SIG-M5 treated with dmso at 0.1 percent for 504 hours (cell line): ENCODE data around the gene TFEB.

ENCODE experiments used
- DNase-seq: peaks from one replicate; lab custom pipeline; 2025; ENCODE audit not compliant: unreplicated experiment; lab: John Stamatoyannopoulos, UW

TFEB gene

DNA sequence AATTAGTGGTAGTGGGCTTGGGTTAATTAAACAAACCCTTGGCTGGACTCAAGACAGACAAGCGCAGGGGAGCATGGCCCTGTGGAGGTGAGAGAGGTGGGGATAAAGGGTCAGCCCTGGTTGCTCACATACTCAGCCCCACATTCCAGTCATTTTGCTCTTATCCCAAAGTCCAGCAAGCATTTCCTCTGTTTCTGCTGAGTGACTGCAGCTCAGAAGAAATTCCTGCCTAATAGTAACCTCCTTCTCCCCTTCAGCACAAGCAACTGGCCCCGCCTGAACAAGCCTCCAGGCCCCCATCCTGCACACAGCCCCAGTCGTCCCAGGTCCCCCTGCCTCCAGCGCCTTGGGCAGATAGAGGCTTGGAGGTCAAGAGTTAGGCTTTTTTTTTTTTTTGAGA is 3.6 kb upstream of the TFEB start:
- no peak for DNase-seq

DNA sequence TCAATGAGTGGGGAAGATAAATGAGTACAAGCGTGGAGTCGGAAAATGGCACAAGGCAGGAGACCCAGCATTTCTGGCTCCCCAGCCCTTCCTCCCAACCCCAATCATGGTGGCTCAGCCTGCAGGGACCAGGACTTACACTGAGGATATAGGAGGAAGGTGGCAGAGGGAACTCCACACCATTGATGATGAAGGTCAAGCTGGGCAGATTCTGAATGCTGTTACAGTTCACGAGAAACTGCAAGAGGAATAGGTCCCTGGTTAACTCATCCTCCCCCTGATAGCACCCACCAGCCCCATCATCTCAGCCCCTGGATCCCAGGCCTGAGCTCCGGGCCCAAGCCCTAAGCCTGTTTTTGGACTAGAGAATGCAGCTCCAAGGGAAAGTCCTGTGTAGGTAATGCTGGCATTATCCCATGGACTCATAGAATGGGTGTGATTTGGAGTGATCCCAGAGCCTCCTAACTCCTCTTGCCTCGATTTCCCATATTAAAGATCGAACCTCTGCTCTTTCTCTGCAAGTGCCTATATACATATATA is 2.3 kb upstream of the TFEB start:
- no peak for DNase-seq

- DNase-seq = no peak
These were observed 1.6 kb upstream of the TFEB start for GRCh38 chr6:41736800-41737555.

DNA sequence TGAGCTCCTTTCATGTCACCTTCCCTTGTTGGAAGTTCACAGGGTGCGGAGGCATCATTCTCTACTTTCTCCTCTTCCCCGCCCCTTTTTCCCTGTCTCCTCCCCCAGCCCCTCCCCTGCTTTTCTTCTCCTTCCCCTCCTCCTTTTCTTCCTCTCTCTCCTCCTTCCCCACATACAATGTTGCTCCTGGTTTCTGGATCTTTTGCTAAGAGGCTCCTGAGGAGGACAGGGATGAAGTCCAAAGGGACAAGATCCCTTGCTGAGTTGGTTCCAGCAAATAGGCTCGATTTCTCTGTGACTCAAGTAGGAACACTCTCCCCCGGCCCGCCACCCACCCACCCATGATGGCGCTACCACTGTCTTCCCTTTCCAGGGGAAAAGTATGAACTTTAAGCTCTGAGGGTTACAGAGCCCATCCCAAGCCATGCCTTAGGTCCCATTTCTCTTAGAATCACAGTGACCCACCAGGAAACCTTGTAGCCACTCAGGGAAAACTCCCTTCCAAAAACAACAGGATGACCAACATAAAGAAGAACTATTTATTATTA is 852 bp upstream of the TFEB start:
- no peak for DNase-seq

- peak; percentile 19 for DNase-seq
These were observed 562 bp downstream of the TFEB start for GRCh38 chr6:41734666-41735426.

GRCh38 chr6:41733707-41734665 is 1.4 kb downstream of the TFEB start:
- DNase-seq = peak; percentile 45

DNA sequence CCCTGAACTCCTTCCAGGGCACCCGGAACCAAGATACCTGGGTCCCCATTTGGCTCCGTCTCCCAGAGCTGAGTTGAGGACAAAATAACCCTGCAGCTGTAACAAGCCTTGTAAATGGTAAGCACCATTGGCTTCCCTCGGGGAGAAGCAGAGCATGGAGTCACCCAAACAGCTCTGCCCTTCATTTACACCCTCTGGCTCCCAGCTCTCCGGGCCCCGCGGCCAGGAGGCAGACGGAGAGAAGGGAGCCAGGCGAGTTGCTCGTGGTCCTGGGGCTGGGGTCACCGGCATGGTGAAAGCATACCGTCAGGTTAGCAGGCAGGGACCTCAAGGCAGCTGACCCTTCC is 2.1 kb downstream of the TFEB start:
- no peak for DNase-seq

DNA sequence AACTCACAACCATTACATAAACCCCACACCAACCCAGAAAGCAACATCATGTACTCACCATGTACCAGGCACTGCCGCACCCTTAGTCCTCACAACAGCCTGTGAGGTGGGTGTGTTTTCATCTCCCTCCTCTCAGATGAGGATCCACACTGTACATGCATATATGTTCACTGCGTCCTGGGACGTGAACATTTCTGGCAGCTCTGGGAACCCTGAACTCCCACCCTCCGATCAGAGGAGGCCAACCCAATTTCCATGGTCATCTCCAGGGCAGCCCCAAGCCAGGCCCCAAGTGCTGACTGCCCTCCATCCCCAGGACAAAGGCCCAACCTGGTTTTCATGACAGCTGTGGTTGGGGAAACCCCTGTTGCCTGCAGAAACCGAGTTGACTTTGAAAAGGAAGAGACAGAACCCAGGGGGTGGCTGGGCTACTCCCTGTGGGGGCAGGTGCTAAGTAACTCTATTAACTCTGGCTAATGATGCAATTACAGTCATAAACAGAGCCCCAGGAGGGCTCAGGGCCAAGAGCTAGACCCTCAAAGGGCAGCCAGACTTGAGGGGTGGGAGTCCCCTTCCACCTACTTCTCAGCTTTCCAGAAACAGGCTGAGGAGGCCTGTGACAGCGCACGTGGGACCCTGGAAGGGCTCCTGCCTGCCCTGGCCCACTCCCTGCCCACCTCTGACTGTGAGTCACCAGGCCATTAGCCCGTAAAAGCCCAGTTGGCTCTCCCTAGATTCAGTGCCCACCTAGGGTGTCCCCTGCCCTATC is 2.6 kb downstream of the TFEB start:
- no peak for DNase-seq

DNA sequence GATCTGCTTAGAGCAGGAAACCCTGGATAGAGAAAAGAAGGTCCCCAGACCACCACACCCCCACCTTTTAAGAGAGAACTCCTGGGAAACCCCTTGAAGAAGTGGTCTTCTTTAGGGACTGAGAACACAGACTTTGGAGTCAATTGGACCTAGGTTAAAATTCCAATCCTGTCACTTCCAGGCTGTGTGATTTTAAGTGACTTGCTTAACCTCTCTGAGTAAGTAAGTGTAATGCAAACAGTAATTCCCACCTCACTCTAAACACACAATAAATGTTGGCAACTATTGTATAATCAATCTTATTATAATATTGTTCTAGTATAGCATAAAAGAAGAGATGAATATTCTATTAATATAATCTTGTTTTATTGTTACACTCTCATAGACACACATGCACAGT is 3.3 kb downstream of the TFEB start:
- DNase-seq = no peak

DNA sequence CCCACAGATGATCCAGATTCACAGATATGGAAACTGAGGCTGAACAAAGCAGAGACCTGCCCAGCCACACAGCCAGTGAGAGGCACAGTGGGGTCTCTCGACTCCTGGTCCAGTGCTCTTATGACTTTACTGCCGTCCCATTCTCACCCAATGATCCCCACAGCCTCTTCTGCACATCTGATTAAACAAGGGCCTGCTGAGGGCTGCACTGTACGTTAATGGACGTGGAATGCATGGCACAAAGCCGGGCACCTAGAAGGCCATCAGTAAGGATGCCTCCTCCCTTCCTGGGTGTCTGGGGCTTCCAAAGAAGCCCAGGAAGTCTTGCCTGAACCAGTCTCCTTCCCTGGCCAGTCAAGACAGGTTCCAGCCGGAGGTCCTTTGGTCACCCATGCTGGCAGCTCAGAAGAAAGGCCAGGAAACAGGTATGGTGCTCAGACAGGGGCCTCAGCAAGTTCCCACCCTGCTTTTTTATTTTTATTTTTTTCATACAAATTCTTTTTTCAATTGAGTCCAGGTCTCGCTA is 3.8 kb downstream of the TFEB start:
- no peak for DNase-seq

GRCh38 chr6:41730531-41731436 is 4.6 kb downstream of the TFEB start:
- DNase-seq = no peak

GRCh38 chr6:41729624-41730023 is 5.8 kb downstream of the TFEB start:
- no peak for DNase-seq

- DNase-seq = no peak
These were observed 6.5 kb downstream of the TFEB start for GRCh38 chr6:41728954-41729353.

- no peak for DNase-seq
These were observed 7.1 kb downstream of the TFEB start for GRCh38 chr6:41728073-41728936.

GRCh38 chr6:41727705-41728072 is 7.7 kb downstream of the TFEB start:
- no peak for DNase-seq

DNA sequence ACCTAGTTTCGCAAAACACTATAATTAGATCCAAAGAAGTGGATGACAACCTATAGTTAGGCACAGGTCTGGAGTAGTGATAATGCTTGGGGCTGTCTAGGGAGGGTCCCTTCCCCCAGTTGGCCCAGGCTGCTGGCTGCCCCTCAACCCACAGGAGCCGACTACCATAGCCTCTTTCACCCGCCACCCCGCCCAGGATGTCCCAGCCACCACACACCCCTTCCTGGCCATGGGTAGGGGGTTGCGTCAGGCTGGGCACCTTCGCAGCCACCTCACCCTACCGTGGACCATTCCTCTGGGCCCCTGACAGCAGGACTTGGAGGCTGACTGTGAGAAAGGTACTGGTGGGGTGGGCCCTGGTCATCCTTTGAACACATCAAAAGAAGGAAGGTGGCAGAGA is 8.5 kb downstream of the TFEB start:
- DNase-seq = no peak

DNA sequence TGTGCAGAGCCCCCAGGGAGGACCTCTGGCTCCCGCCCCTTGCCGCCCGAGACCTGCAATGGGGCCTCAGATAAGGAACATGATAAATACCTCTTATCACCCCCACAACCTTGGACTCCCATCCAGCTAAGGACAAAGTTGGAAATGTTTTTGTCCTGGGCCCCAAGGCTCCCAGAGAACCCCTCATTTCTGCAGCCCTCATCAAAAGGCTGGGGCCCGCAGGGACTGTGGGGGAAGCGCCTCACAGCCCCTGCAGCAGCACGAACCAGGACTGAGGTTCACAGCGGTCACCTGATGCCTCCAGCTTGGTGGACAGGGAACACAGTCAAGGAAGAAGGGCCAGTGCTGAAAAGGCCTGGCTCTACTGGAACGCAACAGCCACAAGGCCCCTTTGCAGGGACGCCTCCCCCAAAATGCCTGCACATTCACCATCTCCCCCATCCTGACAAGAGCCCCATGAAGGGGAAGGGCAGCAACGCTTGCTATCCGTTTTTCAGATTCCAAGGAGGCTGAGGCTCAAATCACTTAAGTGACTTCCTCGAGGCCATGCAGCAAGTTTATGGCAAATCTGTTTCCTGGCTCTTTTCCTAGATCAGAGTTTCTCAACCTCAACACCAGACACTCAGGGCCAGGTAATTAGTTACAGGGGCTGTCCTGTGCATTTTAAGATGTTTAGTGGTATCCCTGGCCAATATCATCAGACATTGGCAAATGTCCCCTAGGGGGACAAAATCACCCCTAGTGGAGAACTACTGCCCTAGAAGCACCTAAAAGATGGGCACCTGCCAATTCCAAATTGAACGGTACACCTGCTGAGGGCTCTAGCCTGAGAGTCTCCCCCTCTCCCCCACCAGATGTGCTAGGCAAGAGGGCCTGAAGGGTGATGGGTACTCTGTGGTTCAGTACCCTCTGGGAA is 10.6 kb downstream of the TFEB start:
- no peak for DNase-seq
